Measurements from ENCODE around the gene ADAMTS14. TPM values are rescaled to one million over a fixed set of nuclear protein-coding genes. Genes with fewer than 3 reads are reported as not detected.

ADAMTS14 gene
- total RNA-seq, 2 experiments from 2014 or later = not detected

GRCh38 chr10:70726909-70727495, 54.7 kb downstream of the ADAMTS14 start:
- ATAC-seq (ENCODE audit: low read depth) (no peak), DNase-seq (no peak)
- Mint-ChIP-seq H3K36me3 (no peaks in the 10 kb centered on the region), H3K9me3 (no peaks in the 10 kb centered on the region), H3K27ac (no peak overlapping the region), H3K4me1 (peaks cover 2% of the 10 kb centered on the region), H3K27me3 (peaks cover 2% of the 10 kb centered on the region), H3K4me3 (no peak overlapping the region)
- POLR2A ChIA-PET = no interaction called here

GRCh38 chr10:70728328-70728727, 56.0 kb downstream of the ADAMTS14 start:
- no peak for ATAC-seq (ENCODE audit: low read depth)
- Mint-ChIP-seq H3K9me3 (no peaks in the 10 kb centered on the region), H3K4me1 (peaks cover 2% of the 10 kb centered on the region), H3K27ac (no peak overlapping the region), H3K4me3 (no peak overlapping the region), H3K27me3 (peaks cover 2% of the 10 kb centered on the region), H3K36me3 (no peaks in the 10 kb centered on the region)
- POLR2A ChIA-PET = no interaction called here
- no peak for DNase-seq

- Mint-ChIP-seq H3K27ac (no peak overlapping the region), H3K36me3 (no peaks in the 10 kb centered on the region), H3K27me3 (peaks cover 2% of the 10 kb centered on the region), H3K4me1 (peaks cover 2% of the 10 kb centered on the region), H3K9me3 (no peaks in the 10 kb centered on the region), H3K4me3 (no peak overlapping the region)
- no peak for ATAC-seq (ENCODE audit: low read depth)
- DNase-seq = no peak
- POLR2A ChIA-PET = no interaction called here
Measured at GRCh38 chr10:70729763-70730357, 57.6 kb downstream of the ADAMTS14 start.

- Mint-ChIP-seq H3K27me3 (peaks cover 2% of the 10 kb centered on the region), H3K4me1 (peaks cover 2% of the 10 kb centered on the region), H3K36me3 (no peaks in the 10 kb centered on the region), H3K9me3 (no peaks in the 10 kb centered on the region), H3K4me3 (no peak overlapping the region), H3K27ac (no peak overlapping the region)
- DNase-seq = no peak
- POLR2A ChIA-PET = no interaction called here
- no peak for ATAC-seq (ENCODE audit: low read depth)
Measured at GRCh38 chr10:70730955-70731354, 58.6 kb downstream of the ADAMTS14 start.

GRCh38 chr10:70732569-70732968, 60.3 kb downstream of the ADAMTS14 start:
- no peaks in the 10 kb centered on the region for H3K36me3 Mint-ChIP-seq
- POLR2A ChIA-PET = no interaction called here

GRCh38 chr10:70733051-70733450, 60.7 kb downstream of the ADAMTS14 start:
- ATAC-seq (ENCODE audit: low read depth) = no peak
- Mint-ChIP-seq H3K4me1 (peaks cover 5% of the 10 kb centered on the region), H3K4me3 (no peak overlapping the region), H3K9me3 (no peaks in the 10 kb centered on the region), H3K27ac (no peak overlapping the region), H3K36me3 (no peaks in the 10 kb centered on the region), H3K27me3 (peaks cover 2% of the 10 kb centered on the region)
- POLR2A ChIA-PET = interaction anchor here (0.5 kb wide), 1 partner anchor 128 kb away, joined by 4 read pairs; no protein-coding TSS in a partner anchor
- DNase-seq = no peak

More at GRCh38 chr10:70732569-70732968, 60.3 kb downstream of the ADAMTS14 start:
- Mint-ChIP-seq H3K4me3 (no peak overlapping the region), H3K4me1 (peaks cover 5% of the 10 kb centered on the region), H3K27me3 (peaks cover 2% of the 10 kb centered on the region), H3K9me3 (no peaks in the 10 kb centered on the region), H3K27ac (no peak overlapping the region)
- no peak for ATAC-seq (ENCODE audit: low read depth)
- DNase-seq = no peak

GRCh38 chr10:70735161-70735560, 62.9 kb downstream of the ADAMTS14 start:
- ATAC-seq (ENCODE audit: low read depth) (no peak), DNase-seq (no peak)
- Mint-ChIP-seq H3K36me3 (no peaks in the 10 kb centered on the region), H3K27me3 (peaks cover 3% of the 10 kb centered on the region), H3K9me3 (no peaks in the 10 kb centered on the region), H3K4me3 (no peak overlapping the region), H3K4me1 (peaks cover 5% of the 10 kb centered on the region), H3K27ac (no peak overlapping the region)
- POLR2A ChIA-PET = no interaction called here

GRCh38 chr10:70736525-70736924, 64.2 kb downstream of the ADAMTS14 start:
- Mint-ChIP-seq H3K27ac (no peak overlapping the region), H3K36me3 (no peaks in the 10 kb centered on the region), H3K9me3 (no peaks in the 10 kb centered on the region), H3K27me3 (peaks cover 3% of the 10 kb centered on the region), H3K4me1 (peaks cover 6% of the 10 kb centered on the region), H3K4me3 (no peak overlapping the region)
- DNase-seq (no peak), ATAC-seq (ENCODE audit: low read depth) (no peak)
- POLR2A ChIA-PET = interaction anchor here (0.5 kb wide), 1 partner anchor 139 kb away, joined by 3 read pairs; no protein-coding TSS in a partner anchor

GRCh38 chr10:70737250-70737649, 64.9 kb downstream of the ADAMTS14 start:
- Mint-ChIP-seq H3K27me3 (peaks cover 3% of the 10 kb centered on the region), H3K9me3 (no peaks in the 10 kb centered on the region), H3K4me1 (peaks cover 4% of the 10 kb centered on the region), H3K4me3 (no peak overlapping the region), H3K27ac (no peak overlapping the region), H3K36me3 (no peaks in the 10 kb centered on the region)
- POLR2A ChIA-PET = interaction anchor here (0.5 kb wide), 1 partner anchor 140 kb away, joined by 3 read pairs; no protein-coding TSS in a partner anchor
- no peak for ATAC-seq (ENCODE audit: low read depth)
- DNase-seq = no peak

- no peak for ATAC-seq (ENCODE audit: low read depth)
- peaks cover 3% of the 10 kb centered on the region for H3K27me3 Mint-ChIP-seq
- H3K36me3 Mint-ChIP-seq = no peaks in the 10 kb centered on the region
- POLR2A ChIA-PET = interaction anchor here (0.8 kb wide), 1 partner anchor 20 kb away, joined by 5 read pairs; no protein-coding TSS in a partner anchor
- no peaks in the 10 kb centered on the region for H3K9me3 Mint-ChIP-seq
- no peak overlapping the region for H3K4me3 Mint-ChIP-seq
- no peak for DNase-seq
- H3K4me1 Mint-ChIP-seq = peaks cover 13% of the 10 kb centered on the region
- no peak overlapping the region for H3K27ac Mint-ChIP-seq
Measured at GRCh38 chr10:70738006-70738760, 65.9 kb downstream of the ADAMTS14 start.

GRCh38 chr10:70738761-70739121, 66.4 kb downstream of the ADAMTS14 start:
- Mint-ChIP-seq H3K4me1 (peaks cover 13% of the 10 kb centered on the region), H3K27ac (no peak overlapping the region), H3K4me3 (no peak overlapping the region), H3K27me3 (peaks cover 3% of the 10 kb centered on the region), H3K36me3 (no peaks in the 10 kb centered on the region), H3K9me3 (no peaks in the 10 kb centered on the region)
- POLR2A ChIA-PET = interaction anchor here (0.8 kb wide), 1 partner anchor 20 kb away, joined by 5 read pairs; no protein-coding TSS in a partner anchor
- ATAC-seq (ENCODE audit: low read depth) (no peak), DNase-seq (no peak)

- peaks cover 16% of the 10 kb centered on the region for H3K4me1 Mint-ChIP-seq
- no peak for ATAC-seq (ENCODE audit: low read depth)
- DNase-seq = no peak
- H3K9me3 Mint-ChIP-seq = peaks cover 2% of the 10 kb centered on the region
- peaks cover 3% of the 10 kb centered on the region for H3K27me3 Mint-ChIP-seq
- no peak overlapping the region for H3K4me3 Mint-ChIP-seq
- peaks cover 5% of the 10 kb centered on the region for H3K36me3 Mint-ChIP-seq
- POLR2A ChIA-PET = no interaction called here
- H3K27ac Mint-ChIP-seq = no peak overlapping the region
Measured at GRCh38 chr10:70740406-70741288, 68.3 kb downstream of the ADAMTS14 start.
